SK-N-DZ (cell line): Measurements from ENCODE around the gene VIL1.

Experiments
- DNase-seq: peaks from one replicate; pipeline ENCODE4 v3.0.0-alpha.2; 2015; ENCODE audit warnings: low spot score

The VIL1 gene

GRCh38 chr2:218436992-218437391 is 18.1 kb downstream of the VIL1 start:
- DNase-seq, result no peak

GRCh38 chr2:218437969-218438368 is 19.0 kb downstream of the VIL1 start:
- no peak for DNase-seq

- DNase-seq, result no peak
These were observed 19.7 kb downstream of the VIL1 start for GRCh38 chr2:218438596-218438995.

- no peak for DNase-seq
These were observed 25.9 kb downstream of the VIL1 start for GRCh38 chr2:218444692-218445357.

- DNase-seq, result no peak
These were observed 26.7 kb downstream of the VIL1 start for GRCh38 chr2:218445602-218446001.

GRCh38 chr2:218446547-218446946 is 27.6 kb downstream of the VIL1 start:
- no peak for DNase-seq

- no peak for DNase-seq
These were observed 28.1 kb downstream of the VIL1 start for GRCh38 chr2:218447072-218447471.

- no peak for DNase-seq
These were observed 30.0 kb downstream of the VIL1 start for GRCh38 chr2:218448934-218449333.

- no peak for DNase-seq
These were observed 33.2 kb downstream of the VIL1 start for GRCh38 chr2:218452079-218452478.

- no peak for DNase-seq
These were observed 37.9 kb downstream of the VIL1 start for GRCh38 chr2:218456849-218457248.

- DNase-seq, result no peak
These were observed 39.7 kb downstream of the VIL1 start for GRCh38 chr2:218458598-218458997.

GRCh38 chr2:218465987-218466633 is 47.2 kb downstream of the VIL1 start:
- no peak for DNase-seq

- no peak for DNase-seq
These were observed 51.5 kb downstream of the VIL1 start for GRCh38 chr2:218470448-218470847.

- DNase-seq, result no peak
These were observed 52.1 kb downstream of the VIL1 start for GRCh38 chr2:218471036-218471435.

GRCh38 chr2:218471982-218472381 is 53.1 kb downstream of the VIL1 start:
- DNase-seq, result no peak

- DNase-seq, result no peak
These were observed 54.1 kb downstream of the VIL1 start for GRCh38 chr2:218472988-218473387.

GRCh38 chr2:218474527-218474926 is 55.6 kb downstream of the VIL1 start:
- no peak for DNase-seq

- DNase-seq, result no peak
These were observed 57.8 kb downstream of the VIL1 start for GRCh38 chr2:218476676-218477075.

- DNase-seq, result no peak
These were observed 58.3 kb downstream of the VIL1 start for GRCh38 chr2:218477247-218477646.

- no peak for DNase-seq
These were observed 59.6 kb downstream of the VIL1 start for GRCh38 chr2:218478544-218478943.

GRCh38 chr2:218479595-218479994 is 60.7 kb downstream of the VIL1 start:
- DNase-seq, result no peak

GRCh38 chr2:218482651-218483050 is 63.7 kb downstream of the VIL1 start:
- DNase-seq, result no peak

GRCh38 chr2:218485986-218486667 is 67.2 kb downstream of the VIL1 start:
- no peak for DNase-seq
